ENCODE data around the gene EP400.

EP400 gene

DNA sequence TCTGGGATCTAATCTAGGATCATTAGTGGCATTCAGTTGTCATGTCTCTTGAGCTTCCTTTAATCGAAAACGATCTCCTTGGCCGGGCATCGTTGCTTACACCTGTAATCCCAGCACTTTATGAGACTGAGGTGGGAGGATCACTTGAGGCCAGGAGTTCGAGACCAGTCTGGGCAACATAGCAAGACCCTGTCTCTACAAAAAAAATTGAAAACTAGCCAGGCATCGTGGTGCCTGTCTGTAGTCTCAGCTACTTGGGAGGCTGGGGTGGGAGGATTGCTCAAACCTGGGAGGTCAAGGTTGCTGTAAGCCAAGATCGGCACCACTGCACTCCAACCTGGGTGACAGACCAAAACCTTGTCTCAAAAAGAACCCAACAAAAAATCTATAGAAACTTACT, 11.7 kb upstream of the EP400 start:
- Histone ChIP-seq H3K36me3 (replicated peaks; ENCODE audit: low read depth, low read length) (peaks cover 50% of the 10 kb centered on the region), H3K9ac (ENCODE audit: low read length) (no peak overlapping the region), H3K9me3 (ENCODE audit: insufficient read depth, low read length) (no peaks in the 10 kb centered on the region), H2AFZ (ENCODE audit: low read depth, low read length) (no peak overlapping the region), H3K27me3 (ENCODE audit: low read depth, low read length) (no peaks in the 10 kb centered on the region), H3K4me3 (ENCODE audit: low read length) (no peak overlapping the region), H4K20me1 (ENCODE audit: insufficient read depth, low read length) (no peaks in the 10 kb centered on the region), H3K79me2 (ENCODE audit: low read length) (peaks cover 4% of the 10 kb centered on the region; the same call in 1 of the 2 replicates), H3K4me2 (ENCODE audit: low read length) (no peak overlapping the region), H3K4me1 (ENCODE audit: low read length) (no peaks in the 10 kb centered on the region), H3K27ac (ENCODE audit: low read length) (no peak overlapping the region)
- TF ChIP-seq, protein P1, sequence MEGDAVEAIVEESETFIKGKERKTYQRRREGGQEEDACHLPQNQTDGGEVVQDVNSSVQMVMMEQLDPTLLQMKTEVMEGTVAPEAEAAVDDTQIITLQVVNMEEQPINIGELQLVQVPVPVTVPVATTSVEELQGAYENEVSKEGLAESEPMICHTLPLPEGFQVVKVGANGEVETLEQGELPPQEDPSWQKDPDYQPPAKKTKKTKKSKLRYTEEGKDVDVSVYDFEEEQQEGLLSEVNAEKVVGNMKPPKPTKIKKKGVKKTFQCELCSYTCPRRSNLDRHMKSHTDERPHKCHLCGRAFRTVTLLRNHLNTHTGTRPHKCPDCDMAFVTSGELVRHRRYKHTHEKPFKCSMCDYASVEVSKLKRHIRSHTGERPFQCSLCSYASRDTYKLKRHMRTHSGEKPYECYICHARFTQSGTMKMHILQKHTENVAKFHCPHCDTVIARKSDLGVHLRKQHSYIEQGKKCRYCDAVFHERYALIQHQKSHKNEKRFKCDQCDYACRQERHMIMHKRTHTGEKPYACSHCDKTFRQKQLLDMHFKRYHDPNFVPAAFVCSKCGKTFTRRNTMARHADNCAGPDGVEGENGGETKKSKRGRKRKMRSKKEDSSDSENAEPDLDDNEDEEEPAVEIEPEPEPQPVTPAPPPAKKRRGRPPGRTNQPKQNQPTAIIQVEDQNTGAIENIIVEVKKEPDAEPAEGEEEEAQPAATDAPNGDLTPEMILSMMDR (IDR thresholded peaks at IDR 0.05; ENCODE audit: low read depth, low read length): no peak
- TF ChIP-seq EZH2phosphoT487 (IDR thresholded peaks at IDR 0.05; ENCODE audit: low read depth): no peak

DNA sequence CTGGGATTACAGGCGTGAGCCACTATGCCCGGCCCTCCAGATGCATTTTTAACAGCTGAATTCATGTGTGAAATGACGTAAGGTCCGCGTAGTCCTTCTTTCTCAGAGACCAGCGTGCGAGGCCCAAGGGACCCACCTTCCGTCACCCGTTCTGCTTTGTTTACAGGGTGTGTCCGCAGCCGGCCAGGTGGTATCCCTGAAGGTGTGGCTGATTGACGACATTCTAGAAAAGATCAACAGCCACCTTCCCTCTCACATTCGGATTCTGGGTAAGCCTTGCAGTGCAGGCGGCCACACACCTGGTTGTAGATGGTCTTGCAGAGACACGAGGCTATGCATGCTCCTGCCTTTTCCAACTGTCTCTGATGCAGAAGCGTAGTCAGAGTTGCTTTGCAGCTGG, 10.7 kb upstream of the EP400 start:
- H3K36me3 ChIP-seq (replicated peaks; ENCODE audit: low read depth, low read length): peaks cover 50% of the 10 kb centered on the region
- no peaks in the 10 kb centered on the region for H4K20me1 ChIP-seq (ENCODE audit: insufficient read depth, low read length)
- TF ChIP-seq, protein P1 (IDR thresholded peaks at IDR 0.05; ENCODE audit: low read depth, low read length): no peak
- no peak for TF ChIP-seq EZH2phosphoT487 (IDR thresholded peaks at IDR 0.05; ENCODE audit: low read depth)

DNA sequence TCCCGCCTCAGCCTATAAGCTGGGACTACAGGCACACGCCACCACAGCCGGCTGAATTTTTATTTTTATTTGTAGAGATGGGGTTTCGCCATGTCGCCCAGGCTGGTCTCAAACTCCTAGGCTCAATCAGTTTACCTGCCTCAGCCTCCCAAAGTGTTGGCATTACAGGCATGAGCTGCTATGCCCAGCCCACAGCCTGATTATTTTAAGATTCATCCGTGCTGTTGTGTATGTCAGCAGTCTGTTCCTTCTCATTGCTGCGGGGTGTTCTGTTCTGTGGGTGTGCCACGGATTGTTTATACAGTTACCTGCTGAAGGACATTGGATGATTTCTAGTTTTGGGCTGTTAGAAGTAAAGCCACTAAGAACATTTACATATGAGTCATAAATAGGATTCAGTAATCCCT, 9.6 kb upstream of the EP400 start:
- no peaks in the 10 kb centered on the region for H3K4me1 ChIP-seq (ENCODE audit: low read length)
- H3K9me3 ChIP-seq (ENCODE audit: insufficient read depth, low read length): no peaks in the 10 kb centered on the region
- no peaks in the 10 kb centered on the region for H4K20me1 ChIP-seq (ENCODE audit: insufficient read depth, low read length)
- no peaks in the 10 kb centered on the region for H3K27me3 ChIP-seq (ENCODE audit: low read depth, low read length)
- no peak overlapping the region for H3K9ac ChIP-seq (ENCODE audit: low read length)
- TF ChIP-seq, protein P1 (IDR thresholded peaks at IDR 0.05; ENCODE audit: low read depth, low read length): no peak
- no peak for TF ChIP-seq EZH2phosphoT487 (IDR thresholded peaks at IDR 0.05; ENCODE audit: low read depth)
- peaks cover 51% of the 10 kb centered on the region for H3K36me3 ChIP-seq (replicated peaks; ENCODE audit: low read depth, low read length)
- H3K27ac ChIP-seq (ENCODE audit: low read length): no peak overlapping the region
- H2AFZ ChIP-seq (ENCODE audit: low read depth, low read length): no peak overlapping the region
- no peak overlapping the region for H3K4me2 ChIP-seq (ENCODE audit: low read length)
- H3K4me3 ChIP-seq (ENCODE audit: low read length): no peak overlapping the region
- H3K79me2 ChIP-seq (ENCODE audit: low read length): no peaks in the 10 kb centered on the region

More for the DNA sequence above, 10.7 kb upstream of the EP400 start:
- Histone ChIP-seq H3K27ac (ENCODE audit: low read length) (no peak overlapping the region), H3K4me2 (ENCODE audit: low read length) (no peak overlapping the region), H3K27me3 (ENCODE audit: low read depth, low read length) (no peaks in the 10 kb centered on the region), H3K9ac (ENCODE audit: low read length) (no peak overlapping the region), H3K4me1 (ENCODE audit: low read length) (no peaks in the 10 kb centered on the region), H3K9me3 (ENCODE audit: insufficient read depth, low read length) (no peaks in the 10 kb centered on the region), H3K4me3 (ENCODE audit: low read length) (no peak overlapping the region), H3K79me2 (ENCODE audit: low read length) (no peaks in the 10 kb centered on the region; the same call in 1 of the 2 replicates), H2AFZ (ENCODE audit: low read depth, low read length) (no peak overlapping the region)

DNA sequence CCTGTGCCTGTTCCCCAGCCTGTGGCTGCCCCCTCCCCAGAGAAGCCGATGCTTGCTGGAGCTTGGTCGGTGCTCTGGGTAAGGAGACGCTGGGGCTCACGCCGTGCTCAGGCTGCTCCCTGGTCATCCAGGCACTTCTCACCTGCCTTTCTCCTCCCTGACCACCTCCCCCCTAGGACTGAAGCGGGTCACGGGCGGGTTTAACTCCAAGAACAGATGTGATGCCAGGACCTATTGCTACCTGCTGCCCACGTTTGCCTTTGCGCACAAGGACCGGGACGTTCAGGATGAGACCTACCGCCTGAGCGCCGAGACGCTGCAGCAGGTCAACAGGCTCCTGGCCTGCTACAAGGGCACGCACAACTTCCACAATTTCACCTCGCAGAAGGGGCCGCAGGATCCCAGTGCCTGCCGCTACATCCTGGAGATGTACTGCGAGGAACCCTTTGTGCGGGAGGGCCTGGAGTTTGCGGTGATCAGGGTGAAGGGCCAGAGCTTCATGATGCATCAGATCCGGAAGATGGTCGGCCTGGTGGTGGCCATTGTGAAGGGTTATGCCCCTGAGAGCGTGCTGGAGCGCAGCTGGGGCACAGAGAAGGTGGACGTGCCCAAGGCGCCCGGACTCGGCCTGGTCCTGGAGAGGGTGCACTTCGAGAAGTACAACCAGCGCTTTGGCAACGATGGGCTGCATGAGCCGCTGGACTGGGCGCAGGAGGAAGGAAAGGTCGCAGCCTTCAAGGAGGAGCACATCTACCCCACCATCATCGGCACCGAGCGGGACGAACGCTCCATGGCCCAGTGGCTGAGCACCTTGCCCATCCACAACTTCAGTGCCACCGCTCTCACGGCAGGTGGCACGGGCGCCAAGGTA, 8.4 kb upstream of the EP400 start:
- H3K4me2 ChIP-seq (ENCODE audit: low read length): no peak overlapping the region
- no peak overlapping the region for H3K9ac ChIP-seq (ENCODE audit: low read length)
- H3K36me3 ChIP-seq (replicated peaks; ENCODE audit: low read depth, low read length): peaks cover 50% of the 10 kb centered on the region

More for the DNA sequence above, 8.4 kb upstream of the EP400 start:
- Histone ChIP-seq H3K4me3 (ENCODE audit: low read length) (no peak overlapping the region), H2AFZ (ENCODE audit: low read depth, low read length) (no peak overlapping the region), H3K4me1 (ENCODE audit: low read length) (no peaks in the 10 kb centered on the region), H3K9me3 (ENCODE audit: insufficient read depth, low read length) (no peaks in the 10 kb centered on the region), H3K27me3 (ENCODE audit: low read depth, low read length) (no peaks in the 10 kb centered on the region), H3K79me2 (ENCODE audit: low read length) (no peaks in the 10 kb centered on the region), H3K27ac (ENCODE audit: low read length) (no peak overlapping the region), H4K20me1 (ENCODE audit: insufficient read depth, low read length) (no peaks in the 10 kb centered on the region)
- TF ChIP-seq, protein P1 (IDR thresholded peaks at IDR 0.05; ENCODE audit: low read depth, low read length): no peak
- TF ChIP-seq EZH2phosphoT487 (IDR thresholded peaks at IDR 0.05; ENCODE audit: low read depth): no peak

All from OCI-LY3 (cell line).